ENCODE results near the gene NTRK2.

NTRK2 gene

DNA sequence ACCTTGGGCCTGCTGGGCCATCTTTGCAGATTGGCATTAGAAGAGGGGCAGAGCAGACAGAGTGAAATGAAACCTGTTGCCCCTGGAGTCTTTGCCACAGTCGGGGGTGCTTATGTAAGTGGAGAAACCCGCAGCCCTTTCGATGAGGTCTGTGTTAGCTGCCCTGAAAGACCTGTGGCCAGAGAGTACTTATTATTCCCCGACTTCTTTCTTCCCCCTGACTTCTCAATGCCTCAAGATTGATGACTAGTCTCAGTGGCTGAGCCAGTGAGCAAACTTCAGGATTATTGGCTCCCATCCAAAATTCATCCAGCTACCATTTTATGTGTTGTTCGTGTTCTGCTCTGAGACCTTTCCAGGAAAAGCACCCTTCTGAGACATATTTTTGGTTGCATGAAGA lies 7.6 kb downstream of the NTRK2 start:
- no peak for DNase-seq (ENCODE audit: extremely low spot score)
- CTCF ChIA-PET: interaction anchor here (1.4 to 2.4 kb wide), 2 partner anchors 19 to 21 kb away, joined by 5 to 10 read pairs; no protein-coding TSS in a partner anchor
- POLR2A ChIA-PET: no interaction called here
- TF ChIP-seq, protein P1, sequence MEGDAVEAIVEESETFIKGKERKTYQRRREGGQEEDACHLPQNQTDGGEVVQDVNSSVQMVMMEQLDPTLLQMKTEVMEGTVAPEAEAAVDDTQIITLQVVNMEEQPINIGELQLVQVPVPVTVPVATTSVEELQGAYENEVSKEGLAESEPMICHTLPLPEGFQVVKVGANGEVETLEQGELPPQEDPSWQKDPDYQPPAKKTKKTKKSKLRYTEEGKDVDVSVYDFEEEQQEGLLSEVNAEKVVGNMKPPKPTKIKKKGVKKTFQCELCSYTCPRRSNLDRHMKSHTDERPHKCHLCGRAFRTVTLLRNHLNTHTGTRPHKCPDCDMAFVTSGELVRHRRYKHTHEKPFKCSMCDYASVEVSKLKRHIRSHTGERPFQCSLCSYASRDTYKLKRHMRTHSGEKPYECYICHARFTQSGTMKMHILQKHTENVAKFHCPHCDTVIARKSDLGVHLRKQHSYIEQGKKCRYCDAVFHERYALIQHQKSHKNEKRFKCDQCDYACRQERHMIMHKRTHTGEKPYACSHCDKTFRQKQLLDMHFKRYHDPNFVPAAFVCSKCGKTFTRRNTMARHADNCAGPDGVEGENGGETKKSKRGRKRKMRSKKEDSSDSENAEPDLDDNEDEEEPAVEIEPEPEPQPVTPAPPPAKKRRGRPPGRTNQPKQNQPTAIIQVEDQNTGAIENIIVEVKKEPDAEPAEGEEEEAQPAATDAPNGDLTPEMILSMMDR (IDR thresholded peaks at IDR 0.05; ENCODE audit: control extremely low read depth, extremely low read depth, low read depth, missing control alignments): no peak

DNA sequence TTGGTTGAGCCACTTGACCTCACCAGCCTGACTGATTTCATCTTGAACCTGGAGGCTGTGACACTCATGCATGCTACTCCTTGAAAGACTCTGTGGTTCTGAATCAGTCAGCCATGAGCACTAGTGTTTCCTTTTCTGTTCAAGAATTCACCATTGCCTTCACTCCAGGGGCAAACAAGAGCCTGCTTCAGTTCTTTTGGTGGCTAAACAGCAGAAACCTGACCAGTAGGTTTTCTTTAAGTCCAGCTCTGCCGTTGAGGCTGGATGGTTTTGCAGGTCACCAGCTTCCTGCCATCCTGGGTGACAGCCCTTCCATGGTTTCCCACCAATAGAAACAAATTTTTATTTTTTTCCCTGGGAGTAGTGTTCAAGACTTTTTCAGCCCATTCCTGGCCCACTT lies 10.0 kb downstream of the NTRK2 start:
- TF ChIP-seq, protein P1 (IDR thresholded peaks at IDR 0.05; ENCODE audit: control extremely low read depth, extremely low read depth, low read depth, missing control alignments): no peak
- ChIA-PET POLR2A (no interaction called here), CTCF (no interaction called here)
- no peak for DNase-seq (ENCODE audit: extremely low spot score)

DNA sequence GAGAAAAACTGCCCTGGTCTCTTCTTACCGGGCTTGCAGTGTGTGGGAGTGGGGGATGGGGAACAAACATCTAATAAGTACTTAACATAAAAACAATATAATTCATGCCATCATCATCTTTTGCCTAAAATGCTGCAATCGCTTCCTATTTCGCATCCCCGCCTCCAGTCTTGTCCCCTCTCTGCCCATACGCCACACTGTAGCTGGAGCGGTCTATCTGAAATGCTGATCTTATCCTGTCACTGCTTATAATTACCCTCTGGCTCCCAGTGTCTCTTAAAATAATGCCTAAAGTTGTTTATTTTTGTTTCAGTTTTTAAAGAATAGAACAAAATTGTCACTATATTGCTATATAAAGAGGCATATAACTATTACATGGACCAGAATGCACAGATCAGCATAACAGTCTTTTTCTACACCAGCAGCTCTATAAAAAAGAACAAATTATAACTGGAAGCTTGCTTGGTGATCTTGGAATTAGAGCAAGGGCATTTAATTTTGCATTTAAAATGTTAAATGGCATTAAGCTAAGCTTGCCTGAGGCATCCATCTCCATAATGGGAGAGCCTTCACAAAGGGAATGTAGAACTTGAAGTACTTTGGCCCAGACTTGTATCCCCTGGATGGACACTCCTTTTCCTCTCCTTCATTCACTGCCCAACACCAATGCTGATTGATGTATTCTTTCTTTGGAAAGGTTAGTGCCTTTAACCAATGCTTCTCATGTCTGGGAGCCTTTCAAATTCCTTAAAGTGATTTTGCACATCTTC lies 12.2 kb downstream of the NTRK2 start:
- ChIA-PET POLR2A (no interaction called here), CTCF (interaction anchor here (2.3 kb wide), 1 partner anchor 16 kb away, joined by 8 read pairs; no protein-coding TSS in a partner anchor)
- TF ChIP-seq, protein P1 (IDR thresholded peaks at IDR 0.05; ENCODE audit: control extremely low read depth, extremely low read depth, low read depth, missing control alignments): no peak
- no peak for DNase-seq (ENCODE audit: extremely low spot score)

DNA sequence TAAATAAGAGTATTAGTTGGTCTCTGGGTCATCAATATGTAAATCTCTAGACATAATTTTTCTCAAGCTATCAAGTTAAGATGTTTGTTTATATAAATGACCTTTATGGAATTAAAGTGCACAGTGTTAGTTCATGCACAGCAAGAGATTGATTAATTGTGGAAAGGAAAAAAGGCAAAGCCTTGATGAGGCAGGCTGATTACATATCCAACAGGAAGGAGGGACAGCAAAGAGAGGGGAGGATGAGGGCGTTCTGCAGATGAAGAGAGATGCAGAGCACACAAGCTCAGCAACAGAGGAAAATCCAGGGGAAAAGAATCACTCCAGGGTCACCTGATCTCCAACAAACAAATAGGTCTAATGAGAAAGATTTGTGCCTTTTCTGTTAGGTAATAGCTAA lies 16.5 kb downstream of the NTRK2 start:
- TF ChIP-seq, protein P1 (IDR thresholded peaks at IDR 0.05; ENCODE audit: control extremely low read depth, extremely low read depth, low read depth, missing control alignments): no peak
- DNase-seq (ENCODE audit: extremely low spot score): no peak
- ChIA-PET CTCF (interaction anchor here (3.3 kb wide), 1 partner anchor 12 kb away, joined by 18 read pairs; no protein-coding TSS in a partner anchor), POLR2A (no interaction called here)

DNA sequence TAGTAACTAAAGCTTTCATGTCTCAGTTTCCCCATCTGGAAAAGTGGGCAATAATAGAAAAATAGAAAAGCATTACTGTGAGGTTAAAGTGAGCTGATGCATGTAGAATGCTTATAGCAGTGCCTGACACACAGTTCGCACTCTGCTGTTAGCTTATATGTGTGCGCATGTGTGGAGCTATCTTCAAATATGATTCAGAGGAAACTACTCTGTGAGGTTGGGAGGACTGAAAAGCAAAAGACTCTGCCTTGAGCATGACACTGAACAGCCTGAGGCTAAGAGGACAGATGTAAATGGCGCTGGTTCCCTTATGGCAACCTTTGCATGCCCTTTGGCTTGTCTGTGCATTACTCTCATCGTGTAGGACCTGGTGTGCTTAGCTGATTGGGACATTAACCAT lies 19.4 kb downstream of the NTRK2 start:
- TF ChIP-seq, protein P1 (IDR thresholded peaks at IDR 0.05; ENCODE audit: control extremely low read depth, extremely low read depth, low read depth, missing control alignments): no peak
- POLR2A ChIA-PET: no interaction called here
- CTCF ChIA-PET: interaction anchor here (1.6 kb wide), 1 partner anchor 8 kb away, joined by 6 read pairs; no protein-coding TSS in a partner anchor
- no peak for DNase-seq (ENCODE audit: extremely low spot score)

DNA sequence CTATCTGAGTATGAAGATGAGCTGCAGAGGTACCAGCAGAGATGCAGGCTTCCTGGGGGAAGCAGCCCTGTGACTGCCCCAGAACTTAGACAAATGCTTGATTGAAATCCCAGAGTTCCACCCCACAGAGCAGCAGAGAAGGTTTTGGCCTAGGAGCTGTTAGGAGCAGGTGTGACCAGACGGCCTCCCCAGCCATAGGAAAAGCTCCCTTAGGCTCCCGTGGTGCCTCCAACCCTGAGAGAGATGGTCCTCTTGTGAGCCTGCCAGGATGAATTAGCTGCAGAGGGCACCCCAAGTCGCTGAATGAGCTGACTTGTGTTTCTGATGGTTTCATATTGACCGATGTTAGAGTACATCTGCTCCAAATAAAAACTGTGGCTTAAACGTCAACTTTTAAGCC lies 22.1 kb downstream of the NTRK2 start:
- CTCF ChIA-PET: interaction anchor here (1.0 kb wide), 1 partner anchor 9 kb away, joined by 3 read pairs; no protein-coding TSS in a partner anchor
- TF ChIP-seq, protein P1 (IDR thresholded peaks at IDR 0.05; ENCODE audit: control extremely low read depth, extremely low read depth, low read depth, missing control alignments): no peak
- no peak for DNase-seq (ENCODE audit: extremely low spot score)
- POLR2A ChIA-PET: no interaction called here

All from GM10248 (cell line).